Neural cell (in vitro differentiated cells): ENCODE measurements around the gene ADIPOR2. TPM values are rescaled to one million over a fixed set of nuclear protein-coding genes. Genes with fewer than 3 reads are reported as not detected.
A peak's percentile ranks its signal among the peaks of the same experiment; 100 is the strongest.

Experiments
- H2AFZ ChIP-seq: fragments of 200-600, 300-800 bp; sonication (generic), shearing (Covaris generic); 2 replicates; pipeline ENCODE4 v1.6.0; 2014; ENCODE audit warnings: low read depth, mild to moderate bottlenecking, antibody characterized with exemption, low read length, moderate library complexity
- H3F3A ChIP-seq: fragments of 200-600 bp; shearing (Covaris generic); 2 replicates; pipeline ENCODE4 v1.6.1; 2016; ENCODE audit warnings: mild to moderate bottlenecking, moderate library complexity, mixed read lengths, antibody characterized with exemption, low read length; ENCODE audit not compliant: insufficient read depth, poor library complexity, severe bottlenecking
- H3K27ac ChIP-seq: fragments of 200-600, 300-800 bp; sonication (generic), shearing (Covaris generic); 2 replicates; pipeline ENCODE4 v1.5.1; 2014; ENCODE audit warnings: mild to moderate bottlenecking, low read length, moderate library complexity
- H3K27me3 ChIP-seq: fragments of 300-800, 200-600 bp; sonication (generic), shearing (Covaris generic); 2 replicates; pipeline ENCODE4 v1.6.0; 2014; ENCODE audit warnings: mild to moderate bottlenecking, low read depth, low read length, moderate library complexity; ENCODE audit not compliant: insufficient read depth
- H3K36me3 ChIP-seq: fragments of 300-800, 200-600 bp; sonication (generic), shearing (Covaris generic); 2 replicates; pipeline ENCODE4 v1.5.1; 2014; ENCODE audit warnings: mild to moderate bottlenecking, antibody characterized with exemption, low read length, moderate library complexity; ENCODE audit not compliant: insufficient read depth
- H3K4me2 ChIP-seq: fragments of 300-800, 200-600 bp; sonication (generic), shearing (Covaris generic); 2 replicates; pipeline ENCODE4 v1.6.0; 2014; ENCODE audit warnings: mild to moderate bottlenecking, low read length
- H3K4me3 ChIP-seq: fragments of 300-800, 200-600 bp; sonication (generic), shearing (Covaris generic); 2 replicates; pipeline ENCODE4 v1.5.1; 2014; ENCODE audit warnings: mild to moderate bottlenecking, low read length, moderate library complexity
- H3K79me2 ChIP-seq: fragments of 200-600 bp; shearing (Covaris generic); replicated peaks from 2 replicates; pipeline ENCODE4 v1.6.0; 2014; ENCODE audit warnings: mild to moderate bottlenecking, low read length, moderate library complexity; ENCODE audit not compliant: insufficient read depth
- H3K9ac ChIP-seq: fragments of 300-800, 200-600 bp; sonication (generic), shearing (Covaris generic); 2 replicates; pipeline ENCODE4 v1.6.1; 2016; ENCODE audit warnings: mild to moderate bottlenecking, low read length, mixed read lengths
- H3K9me2 ChIP-seq: fragments of 200-600 bp; shearing (Covaris generic); 2 replicates; pipeline ENCODE4 v1.6.1; 2016; ENCODE audit warnings: mild to moderate bottlenecking, low read length, mixed read lengths; ENCODE audit not compliant: insufficient read depth
- H3K9me3 ChIP-seq: fragments of 200-600, 300-800 bp; sonication (generic), shearing (Covaris generic); 2 replicates; pipeline ENCODE4 v1.6.1; 2016; ENCODE audit warnings: mild to moderate bottlenecking, mixed run types, low read length, moderate library complexity, mixed read lengths
- H4K20me1 ChIP-seq: fragments of 200-600 bp; shearing (Covaris generic); 2 replicates; pipeline ENCODE4 v1.6.1; 2016; ENCODE audit warnings: mild to moderate bottlenecking, mixed run types; ENCODE audit not compliant: insufficient read depth
- EP300 ChIP-seq: fragments of 450-650 bp; conservative IDR thresholded peaks from 2 replicates; pipeline ENCODE4 v1.6.1; 2014; ENCODE audit warnings: antibody characterized with exemption, mild to moderate bottlenecking, moderate library complexity; ENCODE audit not compliant: poor library complexity, severe bottlenecking
- EZH2 ChIP-seq: fragments of 200-600, 300-800 bp; shearing (Covaris generic), sonication (generic); IDR thresholded peaks from 2 replicates; pipeline ENCODE4 v1.6.1; 2014; ENCODE audit warnings: antibody characterized with exemption, low read length, borderline replicate concordance, mild to moderate bottlenecking; ENCODE audit not compliant: insufficient read depth, poor library complexity, severe bottlenecking
- POLR2AphosphoS5 ChIP-seq: IDR thresholded peaks from 2 replicates; pipeline ENCODE4 v1.6.1; 2012
- TAF1 ChIP-seq: IDR thresholded peaks from 2 replicates; pipeline ENCODE4 v1.6.1; 2012; ENCODE audit warnings: low read depth
- polyA plus RNA-seq: library from polyadenylated mRNA; depleted of rRNA; stranded (reverse); fragments of >200 nt; gene quantifications from 2 replicates; pipeline ENCODE4 v1.2.3, GENCODE V29; 2014
- TF ChIP-seq, protein P1 (sequence below): IDR thresholded peaks from 2 replicates; pipeline ENCODE4 v1.6.1; 2012; ENCODE audit warnings: borderline replicate concordance

Gene ADIPOR2
- polyA plus RNA-seq, 1 donor from 2014 or later: 18.5 TPM

DNA sequence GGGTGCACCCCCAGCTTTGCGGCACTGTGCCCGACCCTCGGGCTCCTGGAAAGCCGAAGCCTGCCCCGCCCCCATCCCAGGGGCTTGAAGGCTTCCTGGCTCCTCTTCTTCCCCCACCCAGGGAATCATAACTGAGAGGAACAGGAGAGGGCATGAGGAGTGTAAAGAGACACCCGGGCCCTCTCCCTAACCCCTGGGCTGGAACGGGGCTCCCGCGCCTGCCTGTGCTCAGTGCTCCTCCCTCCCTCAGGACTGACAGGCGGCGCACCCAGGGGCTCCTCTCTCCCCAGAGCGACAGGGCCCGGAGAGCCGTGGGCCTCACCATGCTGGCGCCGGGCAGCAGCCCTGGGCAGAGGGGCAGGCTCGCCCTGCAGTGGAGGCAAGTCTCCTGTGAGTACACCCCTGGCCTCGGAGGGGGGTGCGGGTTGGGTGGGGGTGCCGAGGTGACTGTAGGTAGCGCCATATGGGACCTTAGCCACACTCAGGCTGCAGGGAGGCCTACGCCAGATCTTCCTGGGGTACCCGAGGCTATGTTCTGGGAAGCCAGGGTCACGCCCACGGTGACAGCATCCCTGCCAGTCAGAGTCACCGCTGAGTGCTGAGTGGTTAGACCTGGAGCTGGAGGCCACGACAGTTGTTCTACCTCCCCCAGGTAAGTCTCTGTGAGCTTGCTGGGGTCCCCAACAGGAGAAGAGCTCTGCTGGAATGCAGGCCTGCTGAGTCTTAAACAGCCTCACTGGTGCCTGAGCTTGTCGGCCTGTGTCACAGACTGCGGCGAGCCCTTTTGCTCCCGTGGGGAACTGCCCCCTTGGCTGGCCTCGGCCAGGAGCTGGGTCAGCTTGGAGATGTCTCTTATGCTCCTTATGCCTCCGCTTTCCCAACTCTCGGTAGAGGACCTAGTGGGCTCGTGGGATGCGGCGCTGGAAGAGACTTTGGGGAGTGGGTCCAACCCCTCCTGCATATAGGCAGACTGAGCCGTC is 137.2 kb downstream of the ADIPOR2 start:
- Histone ChIP-seq H3K27ac (peak overlapping the region; percentile 14), H2AFZ (no peak overlapping the region), H3K79me2 (no peaks in the 10 kb centered on the region), H3K27me3 (peaks cover 17% of the 10 kb centered on the region), H3K9ac (no peak overlapping the region), H4K20me1 (no peaks in the 10 kb centered on the region), H3K36me3 (no peaks in the 10 kb centered on the region), H3F3A (no peaks in the 10 kb centered on the region), H3K9me2 (no peaks in the 10 kb centered on the region), H3K4me2 (no peak overlapping the region), H3K4me3 (no peak overlapping the region), H3K9me3 (no peaks in the 10 kb centered on the region)
- no peak for TF ChIP-seq EP300

DNA sequence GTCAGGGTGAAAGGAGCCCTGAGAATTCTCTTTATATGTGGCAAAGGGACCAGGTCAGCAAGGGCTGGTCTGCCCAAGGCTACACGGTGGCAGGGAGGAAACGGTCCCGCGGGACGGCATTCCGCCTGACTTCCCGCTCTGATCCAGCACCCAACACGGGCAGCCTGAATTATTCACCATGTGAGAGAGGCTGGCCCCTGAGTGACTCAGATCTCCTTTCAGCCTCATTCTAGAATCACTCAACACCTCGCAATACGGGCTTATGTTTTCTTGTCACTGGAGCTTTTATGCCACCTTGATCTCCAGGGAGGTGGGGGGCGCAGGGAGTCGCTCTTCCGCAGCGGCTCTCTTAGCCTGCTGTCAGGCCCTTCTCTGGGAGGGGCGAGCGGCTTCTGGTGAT is 138.0 kb downstream of the ADIPOR2 start:
- no peaks in the 10 kb centered on the region for H3K36me3 ChIP-seq
- peak overlapping the region; percentile 14 for H3K27ac ChIP-seq
- peak overlapping the region; percentile 18 for H3K9ac ChIP-seq
- H3K4me2 ChIP-seq: no peak overlapping the region
- no peaks in the 10 kb centered on the region for H3K9me2 ChIP-seq
- no peaks in the 10 kb centered on the region for H3K9me3 ChIP-seq
- H3K4me3 ChIP-seq: no peak overlapping the region
- no peaks in the 10 kb centered on the region for H4K20me1 ChIP-seq
- H3F3A ChIP-seq: no peaks in the 10 kb centered on the region
- H3K27me3 ChIP-seq: peaks cover 17% of the 10 kb centered on the region
- no peaks in the 10 kb centered on the region for H3K79me2 ChIP-seq
- H2AFZ ChIP-seq: no peak overlapping the region
- TF ChIP-seq TAF1 (no peak), POLR2AphosphoS5 (peak; percentile 55), EP300 (peak; percentile 14)

DNA sequence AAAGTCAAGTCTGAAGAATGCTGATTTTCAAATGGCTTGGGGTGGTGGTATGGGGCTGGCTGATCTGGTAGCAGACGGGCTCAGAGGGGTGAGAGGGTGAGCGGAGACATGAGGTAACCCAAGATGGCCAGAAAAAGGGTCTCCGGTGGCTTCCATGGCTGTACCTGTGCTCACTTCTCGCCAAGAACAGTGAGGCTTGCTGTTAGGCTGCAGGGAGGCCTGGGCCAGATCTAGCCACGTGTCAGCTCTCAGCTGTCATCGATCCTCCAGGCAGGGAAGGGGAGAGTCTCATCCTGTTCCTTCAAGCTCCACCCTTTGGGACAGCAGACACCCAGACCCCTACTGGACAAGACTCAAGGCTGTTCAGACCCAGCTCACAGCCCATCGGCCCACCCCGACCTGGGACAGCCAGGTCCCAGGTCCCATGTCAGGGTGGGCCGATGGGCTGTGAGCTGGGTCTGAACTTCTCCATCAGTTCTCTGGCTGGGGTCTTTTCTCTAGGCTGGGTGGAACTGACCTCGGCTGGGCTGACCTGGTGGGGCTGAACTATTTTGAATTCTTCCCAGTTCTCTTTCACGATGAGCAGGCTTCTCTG is 138.5 kb downstream of the ADIPOR2 start:
- Histone ChIP-seq H3F3A (no peaks in the 10 kb centered on the region), H3K36me3 (no peaks in the 10 kb centered on the region), H3K4me2 (no peak overlapping the region), H3K9me2 (no peaks in the 10 kb centered on the region), H4K20me1 (no peaks in the 10 kb centered on the region), H3K79me2 (no peaks in the 10 kb centered on the region), H2AFZ (no peak overlapping the region), H3K9me3 (no peaks in the 10 kb centered on the region), H3K4me3 (no peak overlapping the region), H3K9ac (peak overlapping the region; percentile 18), H3K27ac (peak overlapping the region; percentile 14), H3K27me3 (peaks cover 17% of the 10 kb centered on the region)
- TF ChIP-seq EZH2 (no peak), POLR2AphosphoS5 (no peak)
- TF ChIP-seq, protein P1, sequence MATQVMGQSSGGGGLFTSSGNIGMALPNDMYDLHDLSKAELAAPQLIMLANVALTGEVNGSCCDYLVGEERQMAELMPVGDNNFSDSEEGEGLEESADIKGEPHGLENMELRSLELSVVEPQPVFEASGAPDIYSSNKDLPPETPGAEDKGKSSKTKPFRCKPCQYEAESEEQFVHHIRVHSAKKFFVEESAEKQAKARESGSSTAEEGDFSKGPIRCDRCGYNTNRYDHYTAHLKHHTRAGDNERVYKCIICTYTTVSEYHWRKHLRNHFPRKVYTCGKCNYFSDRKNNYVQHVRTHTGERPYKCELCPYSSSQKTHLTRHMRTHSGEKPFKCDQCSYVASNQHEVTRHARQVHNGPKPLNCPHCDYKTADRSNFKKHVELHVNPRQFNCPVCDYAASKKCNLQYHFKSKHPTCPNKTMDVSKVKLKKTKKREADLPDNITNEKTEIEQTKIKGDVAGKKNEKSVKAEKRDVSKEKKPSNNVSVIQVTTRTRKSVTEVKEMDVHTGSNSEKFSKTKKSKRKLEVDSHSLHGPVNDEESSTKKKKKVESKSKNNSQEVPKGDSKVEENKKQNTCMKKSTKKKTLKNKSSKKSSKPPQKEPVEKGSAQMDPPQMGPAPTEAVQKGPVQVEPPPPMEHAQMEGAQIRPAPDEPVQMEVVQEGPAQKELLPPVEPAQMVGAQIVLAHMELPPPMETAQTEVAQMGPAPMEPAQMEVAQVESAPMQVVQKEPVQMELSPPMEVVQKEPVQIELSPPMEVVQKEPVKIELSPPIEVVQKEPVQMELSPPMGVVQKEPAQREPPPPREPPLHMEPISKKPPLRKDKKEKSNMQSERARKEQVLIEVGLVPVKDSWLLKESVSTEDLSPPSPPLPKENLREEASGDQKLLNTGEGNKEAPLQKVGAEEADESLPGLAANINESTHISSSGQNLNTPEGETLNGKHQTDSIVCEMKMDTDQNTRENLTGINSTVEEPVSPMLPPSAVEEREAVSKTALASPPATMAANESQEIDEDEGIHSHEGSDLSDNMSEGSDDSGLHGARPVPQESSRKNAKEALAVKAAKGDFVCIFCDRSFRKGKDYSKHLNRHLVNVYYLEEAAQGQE: no peak
